ENCODE measurements around the gene BCO2. TPM values are rescaled to one million over a fixed set of nuclear protein-coding genes. Genes with fewer than 3 reads are reported as not detected.

The BCO2 gene
- total and polyA plus RNA-seq, 10 of the 15 experiments (the other 5 are each of a cell fraction or from before 2014, with no cell fraction given) = 0.29 to 1.0 (median 0.57) TPM

GRCh38 chr11:112166562-112166961 lies 8.8 kb upstream of the BCO2 start (continued):
- TF ChIP-seq HSF1 (IDR thresholded peaks at IDR 0.05; ENCODE audit: low read depth, low read length) (no peak), RBBP5 (conservative IDR thresholded peaks at IDR 0.05) (no peak), WRNIP1 (IDR thresholded peaks at IDR 0.05; ENCODE audit: borderline replicate concordance, low read depth, low read length) (no peak), SIN3A (IDR thresholded peaks at IDR 0.05; ENCODE audit: low read depth, low read length) (no peak), PAX5 (IDR thresholded peaks at IDR 0.05; ENCODE audit: borderline replicate concordance, low read depth, low read length) (no peak), STAT3 (IDR thresholded peaks at IDR 0.05; ENCODE audit: low read depth, low read length) (no peak)

GRCh38 chr11:112167145-112167544 lies 8.2 kb upstream of the BCO2 start, which contains the start of gene TEX12:
TEX12 (plus strand) TSS chr11:112167372; CDS start chr11:112169269, 1,897 bp downstream.
- Histone ChIP-seq H3K79me2 (ENCODE audit: control insufficient read depth, insufficient read depth, low read length) (no peaks in the 10 kb centered on the region), H3K4me2 (ENCODE audit: control insufficient read depth, insufficient read depth) (no peak within 1 kb of the TSS), H3K9ac (ENCODE audit: control insufficient read depth, insufficient read depth, low read length) (no peak within 1 kb of the TSS), H3K4me1 (ENCODE audit: control insufficient read depth, insufficient read depth, low read length) (no peaks in the 10 kb centered on the region), H4K20me1 (ENCODE audit: control insufficient read depth, insufficient read depth) (no peaks in the 10 kb centered on the region), H3K4me3 (no peak within 1 kb of the TSS), H3K27ac (ENCODE audit: control insufficient read depth, insufficient read depth) (no peak within 1 kb of the TSS), H3K9me3 (replicated peaks; ENCODE audit: control insufficient read depth, insufficient read depth, low read length) (no peaks in the 10 kb centered on the region), H2AFZ (ENCODE audit: control insufficient read depth, low read depth, low read length) (no peak within 1 kb of the TSS), H3K36me3 (ENCODE audit: control insufficient read depth in 2 of 2, insufficient read depth in 2 of 2, low read length in 1 of 2) (no peaks in the 10 kb centered on the region), H3K27me3 (replicated peaks in 1 of 2; ENCODE audit: control insufficient read depth in 2 of 2, insufficient read depth in 2 of 2, low read length in 1 of 2) (no peaks in the 10 kb centered on the region; a peak in 1 of 4 replicates)
- ATAC-seq (no peak), FAIRE-seq (no peak), DNase-seq (ENCODE audit: low read depth, low spot score) (no peak)
- ChIA-PET RAD21 (ENCODE audit: unreplicated experiment) (no interaction called here), POLR2A (no interaction called here), SMC1A (ENCODE audit: uncharacterized antibody, unreplicated experiment) (no interaction called here), CTCF (no interaction called here)
- intact Hi-C loops (cut with micrococcal nuclease; ENCODE audit: unreplicated experiment) = no loop called here
- in situ Hi-C loops (cut with MboI) = no loop called here
- WGBS (ENCODE audit: insufficient coverage, insufficient replicate concordance, low lambda C conversion rate, missing lambda C conversion rate) = 76% methylated on average over 21 of the region's 25 CpGs
- BruUV-seq (replicated peaks) = no TSS peak
- no peak for TF ChIP-seq STAT1 (conservative IDR thresholded peaks at IDR 0.05)
- no peak for TF ChIP-seq ZBTB4 (CRISPR knock-in tag; IDR thresholded peaks at IDR 0.05)
- no peak for TF ChIP-seq MYC (IDR thresholded peaks at IDR 0.05; ENCODE audit: insufficient read depth, insufficient read length, insufficient replicate concordance, low read length, severe bottlenecking)
- TF ChIP-seq MEF2B (IDR thresholded peaks at IDR 0.05; ENCODE audit: partially characterized antibody, poor library complexity, severe bottlenecking) = no peak
- TF ChIP-seq ZNF274 (IDR thresholded peaks at IDR 0.05; ENCODE audit: insufficient read depth, insufficient read length) = no peak
- no peak for TF ChIP-seq ESRRA (IDR thresholded peaks at IDR 0.05; ENCODE audit: low read length)
- no peak for TF ChIP-seq CREM (IDR thresholded peaks at IDR 0.05; ENCODE audit: low read depth)
- no peak for TF ChIP-seq ASH2L (IDR thresholded peaks at IDR 0.05; ENCODE audit: borderline replicate concordance, low read depth)
- no peak for TF ChIP-seq NFXL1 (IDR thresholded peaks at IDR 0.05; ENCODE audit: borderline replicate concordance)
- no peak for TF ChIP-seq CEBPB (IDR thresholded peaks at IDR 0.05; ENCODE audit: borderline replicate concordance in 1 of 2, low read depth in 2 of 2, low read length in 2 of 2)
- no peak for TF ChIP-seq NR2C2 (IDR thresholded peaks at IDR 0.05; ENCODE audit: borderline replicate concordance, control insufficient read depth, insufficient read length, low read depth)

Data from GM12878 (cell line).